GM18907 (cell line): ENCODE data around the gene GOLGA6L7.
"Not testable (repeated sequence)": the region's sequence is repeated elsewhere in the genome, so short reads cannot be mapped to it uniquely, and the experiment has no call there.

Experiments
- ATAC-seq: cut with Tn5 transposase; IDR thresholded peaks from one replicate; pipeline ENCODE4 v1.9.1; 2021; ENCODE audit warnings: mild to moderate bottlenecking, moderate library complexity; ENCODE audit not compliant: unreplicated experiment

Gene GOLGA6L7

GRCh38 chr15:28848521-28848920 is at the start of gene GOLGA6L7:
Gene GOLGA6L7, minus strand, starts transcription at chr15:28848644. Its CDS starts 95 bp downstream, at chr15:28848549.
- ATAC-seq = not testable (repeated sequence)

GRCh38 chr15:28897861-28898585 is 49.6 kb upstream of the GOLGA6L7 start:
- no peak for ATAC-seq

- no peak for ATAC-seq
Measured at GRCh38 chr15:28896951-28897350, 48.5 kb upstream of the GOLGA6L7 start.

- no peak for ATAC-seq
Measured at GRCh38 chr15:28895566-28895965, 47.1 kb upstream of the GOLGA6L7 start.

- no peak for ATAC-seq
Measured at GRCh38 chr15:28895146-28895545, 46.7 kb upstream of the GOLGA6L7 start.

- no peak for ATAC-seq
Measured at GRCh38 chr15:28894631-28895030, 46.2 kb upstream of the GOLGA6L7 start.

- ATAC-seq = no peak
Measured at GRCh38 chr15:28892789-28893610, 44.6 kb upstream of the GOLGA6L7 start.

GRCh38 chr15:28891588-28891987 is 43.1 kb upstream of the GOLGA6L7 start:
- ATAC-seq = no peak

GRCh38 chr15:28890711-28891495 is 42.5 kb upstream of the GOLGA6L7 start:
- ATAC-seq = no peak

- not testable (repeated sequence) for ATAC-seq
Measured at GRCh38 chr15:28890291-28890690, 41.8 kb upstream of the GOLGA6L7 start.

- ATAC-seq = not testable (repeated sequence)
Measured at GRCh38 chr15:28889871-28890270, 41.4 kb upstream of the GOLGA6L7 start.

- ATAC-seq = no peak
Measured at GRCh38 chr15:28889346-28889745, 40.9 kb upstream of the GOLGA6L7 start.

- no peak for ATAC-seq
Measured at GRCh38 chr15:28888900-28889299, 40.5 kb upstream of the GOLGA6L7 start.

- ATAC-seq = no peak
Measured at GRCh38 chr15:28888302-28888894, 40.0 kb upstream of the GOLGA6L7 start.

- ATAC-seq = no peak
Measured at GRCh38 chr15:28887339-28888174, 39.1 kb upstream of the GOLGA6L7 start.

GRCh38 chr15:28886431-28887338 is 38.2 kb upstream of the GOLGA6L7 start:
- ATAC-seq = no peak

- no peak for ATAC-seq
Measured at GRCh38 chr15:28885630-28886430, 37.4 kb upstream of the GOLGA6L7 start, which contains the start of gene APBA2. Gene APBA2, plus strand, starts transcription at chr15:28885974. Its CDS starts 167,911 bp downstream, at chr15:29053885.

- no peak for ATAC-seq
Measured at GRCh38 chr15:28885128-28885629, 36.7 kb upstream of the GOLGA6L7 start.
